Measurements from ENCODE around the gene MTHFD2L. TPM values are rescaled to one million over a fixed set of nuclear protein-coding genes. Genes with fewer than 3 reads are reported as not detected.

Gene MTHFD2L
- total RNA-seq, 1 experiment from 2014 or later: 24.1 TPM

DNA sequence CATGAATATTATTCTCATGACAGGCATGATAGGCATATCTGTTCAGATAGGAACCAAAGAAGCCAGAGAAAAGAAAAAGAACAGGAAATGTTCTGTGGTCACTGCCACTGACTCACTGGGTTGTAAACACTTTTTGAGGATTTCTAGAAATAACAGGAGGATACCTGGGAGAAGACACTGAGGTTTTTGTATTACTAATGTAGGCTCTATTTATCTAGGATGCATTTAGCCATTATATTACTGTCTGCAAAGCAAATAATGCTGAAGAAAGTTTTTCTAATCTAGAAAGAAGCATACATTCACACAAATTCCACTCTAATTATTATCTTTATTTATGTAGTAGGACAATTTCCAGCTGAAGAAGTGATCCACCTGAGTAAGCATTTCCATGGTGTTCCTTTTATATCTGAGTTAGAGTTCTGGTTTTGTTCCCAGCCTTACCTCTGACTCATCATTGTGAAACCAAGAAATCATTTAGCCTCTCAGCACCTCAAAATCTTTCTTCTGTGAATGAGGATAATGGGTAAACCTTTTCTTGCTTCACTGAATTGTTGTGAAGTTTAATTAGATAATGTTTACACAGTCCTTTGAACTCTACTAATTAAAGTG is 110.2 kb downstream of the MTHFD2L start:
- intact Hi-C loops (cut with micrococcal nuclease; ENCODE audit: unreplicated experiment): no loop called here
- DNase-seq: no peak
- BruUV-seq (replicated peaks): no TSS peak
- no peak overlapping the region for H3K27ac Mint-ChIP-seq (ENCODE audit: unreplicated experiment)
- H3K36me3 Mint-ChIP-seq (ENCODE audit: insufficient read depth, unreplicated experiment): no peaks in the 10 kb centered on the region
- TF ChIP-seq, protein P1, sequence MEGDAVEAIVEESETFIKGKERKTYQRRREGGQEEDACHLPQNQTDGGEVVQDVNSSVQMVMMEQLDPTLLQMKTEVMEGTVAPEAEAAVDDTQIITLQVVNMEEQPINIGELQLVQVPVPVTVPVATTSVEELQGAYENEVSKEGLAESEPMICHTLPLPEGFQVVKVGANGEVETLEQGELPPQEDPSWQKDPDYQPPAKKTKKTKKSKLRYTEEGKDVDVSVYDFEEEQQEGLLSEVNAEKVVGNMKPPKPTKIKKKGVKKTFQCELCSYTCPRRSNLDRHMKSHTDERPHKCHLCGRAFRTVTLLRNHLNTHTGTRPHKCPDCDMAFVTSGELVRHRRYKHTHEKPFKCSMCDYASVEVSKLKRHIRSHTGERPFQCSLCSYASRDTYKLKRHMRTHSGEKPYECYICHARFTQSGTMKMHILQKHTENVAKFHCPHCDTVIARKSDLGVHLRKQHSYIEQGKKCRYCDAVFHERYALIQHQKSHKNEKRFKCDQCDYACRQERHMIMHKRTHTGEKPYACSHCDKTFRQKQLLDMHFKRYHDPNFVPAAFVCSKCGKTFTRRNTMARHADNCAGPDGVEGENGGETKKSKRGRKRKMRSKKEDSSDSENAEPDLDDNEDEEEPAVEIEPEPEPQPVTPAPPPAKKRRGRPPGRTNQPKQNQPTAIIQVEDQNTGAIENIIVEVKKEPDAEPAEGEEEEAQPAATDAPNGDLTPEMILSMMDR (IDR thresholded peaks at IDR 0.05; ENCODE audit: unreplicated experiment): no peak
- CTCF ChIA-PET: no interaction called here
- no peak overlapping the region for H3K4me3 Mint-ChIP-seq (ENCODE audit: low read depth, unreplicated experiment)
- H3K9me3 Mint-ChIP-seq (ENCODE audit: low read depth, unreplicated experiment): no peaks in the 10 kb centered on the region
- H3K27me3 Mint-ChIP-seq (ENCODE audit: unreplicated experiment): no peaks in the 10 kb centered on the region
- no peaks in the 10 kb centered on the region for H3K4me1 Mint-ChIP-seq (ENCODE audit: low read depth, unreplicated experiment)

DNA sequence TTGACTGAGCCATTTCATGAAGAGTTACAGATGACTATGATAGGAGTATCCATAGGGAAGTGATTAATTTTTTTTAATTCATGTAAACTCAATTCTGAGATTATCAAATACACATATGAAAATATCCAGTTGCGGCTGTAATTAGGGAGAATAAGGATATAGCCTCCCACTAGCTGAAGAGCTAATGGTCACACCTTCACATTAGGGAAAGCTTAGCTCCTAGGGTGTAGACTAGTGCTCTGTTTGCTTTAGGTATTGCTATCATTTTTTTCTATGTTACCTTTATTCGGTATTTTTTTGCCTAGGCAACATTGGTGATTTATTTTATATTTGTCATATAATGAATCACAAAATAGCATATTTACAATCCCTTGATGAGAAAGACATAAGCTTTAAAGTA is 110.7 kb downstream of the MTHFD2L start:
- H3K4me1 Mint-ChIP-seq (ENCODE audit: low read depth, unreplicated experiment): no peaks in the 10 kb centered on the region
- CTCF ChIA-PET: no interaction called here
- DNase-seq: no peak
- H3K4me3 Mint-ChIP-seq (ENCODE audit: low read depth, unreplicated experiment): no peak overlapping the region
- no peaks in the 10 kb centered on the region for H3K9me3 Mint-ChIP-seq (ENCODE audit: low read depth, unreplicated experiment)
- H3K27ac Mint-ChIP-seq (ENCODE audit: unreplicated experiment): no peak overlapping the region
- no peaks in the 10 kb centered on the region for H3K36me3 Mint-ChIP-seq (ENCODE audit: insufficient read depth, unreplicated experiment)
- TF ChIP-seq, protein P1 (IDR thresholded peaks at IDR 0.05; ENCODE audit: unreplicated experiment): no peak
- H3K27me3 Mint-ChIP-seq (ENCODE audit: unreplicated experiment): no peaks in the 10 kb centered on the region
- no TSS peak for BruUV-seq (replicated peaks)
- intact Hi-C loops (cut with micrococcal nuclease; ENCODE audit: unreplicated experiment): no loop called here

DNA sequence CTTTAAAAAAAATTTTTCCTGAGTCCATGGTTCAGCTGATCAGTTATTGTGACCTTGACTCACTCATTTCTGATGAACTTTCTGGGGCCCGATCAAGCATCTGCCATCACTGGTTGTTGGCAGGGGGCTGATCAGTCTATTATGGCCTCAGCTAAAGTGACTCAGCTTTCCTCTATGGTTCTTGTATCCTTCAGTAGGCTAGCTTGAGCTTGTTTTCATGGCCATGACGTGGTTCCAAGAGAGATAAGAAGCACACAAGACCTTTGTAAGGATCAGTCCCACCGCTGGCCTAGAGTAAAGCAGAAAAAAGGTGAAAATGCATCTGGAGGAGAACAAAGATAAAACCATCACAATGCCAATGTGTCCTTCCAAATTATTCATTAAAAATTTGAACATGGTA is 120.6 kb downstream of the MTHFD2L start:
- H3K36me3 Mint-ChIP-seq (ENCODE audit: insufficient read depth, unreplicated experiment): no peaks in the 10 kb centered on the region
- H3K4me3 Mint-ChIP-seq (ENCODE audit: low read depth, unreplicated experiment): no peak overlapping the region
- H3K9me3 Mint-ChIP-seq (ENCODE audit: low read depth, unreplicated experiment): no peaks in the 10 kb centered on the region
- no peak for DNase-seq
- H3K4me1 Mint-ChIP-seq (ENCODE audit: low read depth, unreplicated experiment): peaks cover 10% of the 10 kb centered on the region
- TF ChIP-seq, protein P1 (IDR thresholded peaks at IDR 0.05; ENCODE audit: unreplicated experiment): no peak
- no TSS peak for BruUV-seq (replicated peaks)
- intact Hi-C loops (cut with micrococcal nuclease; ENCODE audit: unreplicated experiment): no loop called here
- CTCF ChIA-PET: no interaction called here
- no peaks in the 10 kb centered on the region for H3K27me3 Mint-ChIP-seq (ENCODE audit: unreplicated experiment)
- no peak overlapping the region for H3K27ac Mint-ChIP-seq (ENCODE audit: unreplicated experiment)

DNA sequence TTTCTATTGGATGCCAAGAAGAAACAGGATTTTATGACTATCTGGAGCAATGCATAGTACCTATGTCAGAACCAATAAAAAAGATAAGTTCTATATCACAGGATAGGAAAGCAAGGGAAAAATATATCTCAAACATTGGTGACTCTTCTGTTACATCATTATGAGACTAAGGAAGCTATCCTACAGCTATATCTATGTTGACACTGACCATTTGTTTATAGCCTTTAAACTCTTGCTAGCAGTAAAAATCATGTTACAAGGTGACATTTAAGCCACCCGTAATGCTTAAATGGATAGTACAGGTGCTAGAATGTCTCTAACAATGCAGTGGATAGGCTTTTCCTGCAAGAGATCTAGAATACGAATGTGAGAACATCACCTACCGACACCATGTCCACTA is 121.8 kb downstream of the MTHFD2L start:
- intact Hi-C loops (cut with micrococcal nuclease; ENCODE audit: unreplicated experiment): no loop called here
- CTCF ChIA-PET: interaction anchor here (0.6 kb wide), 1 partner anchor 24 kb away, joined by 4 read pairs; no protein-coding TSS in a partner anchor
- H3K4me3 Mint-ChIP-seq (ENCODE audit: low read depth, unreplicated experiment): no peak overlapping the region
- DNase-seq: no peak
- no peaks in the 10 kb centered on the region for H3K9me3 Mint-ChIP-seq (ENCODE audit: low read depth, unreplicated experiment)
- H3K4me1 Mint-ChIP-seq (ENCODE audit: low read depth, unreplicated experiment): peaks cover 16% of the 10 kb centered on the region
- no peak overlapping the region for H3K27ac Mint-ChIP-seq (ENCODE audit: unreplicated experiment)
- no peaks in the 10 kb centered on the region for H3K27me3 Mint-ChIP-seq (ENCODE audit: unreplicated experiment)
- TF ChIP-seq, protein P1 (IDR thresholded peaks at IDR 0.05; ENCODE audit: unreplicated experiment): no peak
- peaks cover 4% of the 10 kb centered on the region for H3K36me3 Mint-ChIP-seq (ENCODE audit: insufficient read depth, unreplicated experiment)
- BruUV-seq (replicated peaks): no TSS peak

All from Calu3 (cell line).